ENCODE measurements around the gene MINAR2.

DNA sequence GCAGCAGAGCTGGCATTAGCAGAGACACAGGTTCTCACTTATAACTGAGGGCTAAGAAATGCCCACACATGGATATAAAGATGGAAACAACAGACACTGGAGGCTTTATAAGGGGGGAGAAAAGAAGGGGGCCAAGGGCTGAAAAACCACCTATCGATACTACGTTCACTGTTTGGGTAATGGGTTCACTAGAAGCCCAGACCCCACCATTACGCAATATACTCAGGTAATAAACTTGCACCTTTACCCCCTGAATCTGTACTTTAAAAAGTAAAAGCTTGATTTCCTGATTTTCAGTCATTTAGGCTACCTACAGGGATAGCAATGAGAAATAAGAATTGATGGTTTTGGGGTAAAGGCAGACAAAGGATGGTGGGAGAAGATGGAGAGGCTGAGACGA, 1.9 kb upstream of the MINAR2 start:
- TF ChIP-seq POLR2AphosphoS5 (IDR thresholded peaks at IDR 0.05; ENCODE audit: low read depth, low read length) (no peak), POLR2A (IDR thresholded peaks at IDR 0.05; ENCODE audit: low read depth, low read length) (no peak), SPI1 (IDR thresholded peaks at IDR 0.05; ENCODE audit: low read depth, low read length) (no peak)

All from GM12891 (cell line).